ENCODE data around the gene ZNHIT1. TPM values are rescaled to one million over a fixed set of nuclear protein-coding genes. Genes with fewer than 3 reads are reported as not detected.

The ZNHIT1 gene
- polyA plus RNA-seq, 1 experiment, result 49.2 TPM

- no peak for DNase-seq (ENCODE audit: low read depth)
- POLR2A ChIA-PET, result no interaction called here
- Histone ChIP-seq H3K36me3 (ENCODE audit: control insufficient read depth, insufficient read depth, low read length) (peaks cover 26% of the 10 kb centered on the region), H3K4me3 (ENCODE audit: low read depth, low read length) (no peak overlapping the region), H3K27me3 (ENCODE audit: control insufficient read depth, insufficient read depth, low read length) (no peaks in the 10 kb centered on the region)
- CTCF ChIA-PET, result interaction anchor here (0.8 to 0.9 kb wide), 2 partner anchors 18 to 46 kb away, joined by 3 to 4 read pairs; no protein-coding TSS in a partner anchor
- no peak for TF ChIP-seq CTCF (IDR thresholded peaks at IDR 0.05; ENCODE audit: insufficient read depth, low read depth, low read length)
These were observed 20.5 kb downstream of the ZNHIT1 start for GRCh38 chr7:101238226-101239182.

GRCh38 chr7:101239191-101239950 lies 21.4 kb downstream of the ZNHIT1 start:
- no peak for DNase-seq (ENCODE audit: low read depth)
- Histone ChIP-seq H3K27me3 (ENCODE audit: control insufficient read depth, insufficient read depth, low read length) (no peaks in the 10 kb centered on the region), H3K36me3 (ENCODE audit: control insufficient read depth, insufficient read depth, low read length) (peaks cover 26% of the 10 kb centered on the region), H3K4me3 (ENCODE audit: low read depth, low read length) (no peak overlapping the region)
- ChIA-PET POLR2A (no interaction called here), CTCF (interaction anchor here (0.9 kb wide), 1 partner anchor 47 kb away, joined by 4 read pairs; no protein-coding TSS in a partner anchor)
- no peak for TF ChIP-seq CTCF (IDR thresholded peaks at IDR 0.05; ENCODE audit: insufficient read depth, low read depth, low read length)

GRCh38 chr7:101239951-101240220 lies 21.9 kb downstream of the ZNHIT1 start:
- Histone ChIP-seq H3K36me3 (ENCODE audit: control insufficient read depth, insufficient read depth, low read length) (peaks cover 26% of the 10 kb centered on the region), H3K4me3 (ENCODE audit: low read depth, low read length) (no peak overlapping the region), H3K27me3 (ENCODE audit: control insufficient read depth, insufficient read depth, low read length) (no peaks in the 10 kb centered on the region)
- POLR2A ChIA-PET, result no interaction called here
- CTCF ChIA-PET, result no interaction called here
- DNase-seq (ENCODE audit: low read depth), result no peak
- no peak for TF ChIP-seq CTCF (IDR thresholded peaks at IDR 0.05; ENCODE audit: insufficient read depth, low read depth, low read length)

GRCh38 chr7:101240226-101241014 lies 22.5 kb downstream of the ZNHIT1 start:
- Histone ChIP-seq H3K27me3 (ENCODE audit: control insufficient read depth, insufficient read depth, low read length) (no peaks in the 10 kb centered on the region), H3K4me3 (ENCODE audit: low read depth, low read length) (no peak overlapping the region), H3K36me3 (ENCODE audit: control insufficient read depth, insufficient read depth, low read length) (peaks cover 26% of the 10 kb centered on the region)
- TF ChIP-seq CTCF (IDR thresholded peaks at IDR 0.05; ENCODE audit: insufficient read depth, low read depth, low read length), result no peak
- CTCF ChIA-PET, result no interaction called here
- DNase-seq (ENCODE audit: low read depth), result no peak
- POLR2A ChIA-PET, result no interaction called here

- TF ChIP-seq CTCF (IDR thresholded peaks at IDR 0.05; ENCODE audit: insufficient read depth, low read depth, low read length), result no peak
- ChIA-PET CTCF (no interaction called here), POLR2A (no interaction called here)
- no peak for DNase-seq (ENCODE audit: low read depth)
- Histone ChIP-seq H3K4me3 (ENCODE audit: low read depth, low read length) (no peak overlapping the region), H3K27me3 (ENCODE audit: control insufficient read depth, insufficient read depth, low read length) (no peaks in the 10 kb centered on the region), H3K36me3 (ENCODE audit: control insufficient read depth, insufficient read depth, low read length) (peaks cover 26% of the 10 kb centered on the region)
These were observed 23.0 kb downstream of the ZNHIT1 start for GRCh38 chr7:101241015-101241363.
